Measurements from ENCODE around the gene SALL4.
"Not testable (repeated sequence)": the region's sequence is repeated elsewhere in the genome, so short reads cannot be mapped to it uniquely, and the experiment has no call there.

SALL4 gene

GRCh38 chr20:51802170-51802751, at the start of gene SALL4:
Gene SALL4, minus strand, starts transcription at chr20:51802521. Its CDS starts 113 bp downstream, at chr20:51802408.
- no peak for TF ChIP-seq POLR2A (IDR thresholded peaks at IDR 0.05; ENCODE audit: low read depth, low read length)
- DNase-seq (ENCODE audit: insufficient read length, low spot score) = no peak
- FAIRE-seq = no peak

GRCh38 chr20:51848346-51848745, 46.0 kb upstream of the SALL4 start:
- FAIRE-seq = no peak

GRCh38 chr20:51840865-51841264, 38.5 kb upstream of the SALL4 start:
- DNase-seq (ENCODE audit: insufficient read length, low spot score) (no peak), FAIRE-seq (no peak)
- TF ChIP-seq POLR2A (IDR thresholded peaks at IDR 0.05; ENCODE audit: low read depth, low read length) = no peak

More at GRCh38 chr20:51848346-51848745, 46.0 kb upstream of the SALL4 start:
- no peak for TF ChIP-seq POLR2A (IDR thresholded peaks at IDR 0.05; ENCODE audit: low read depth, low read length)
- DNase-seq (ENCODE audit: insufficient read length, low spot score) = no peak

- FAIRE-seq = no peak
- no peak for DNase-seq (ENCODE audit: insufficient read length, low spot score)
- TF ChIP-seq POLR2A (IDR thresholded peaks at IDR 0.05; ENCODE audit: low read depth, low read length) = no peak
Measured at GRCh38 chr20:51837876-51838420, 35.6 kb upstream of the SALL4 start.

GRCh38 chr20:51837436-51837835, 35.1 kb upstream of the SALL4 start:
- TF ChIP-seq POLR2A (IDR thresholded peaks at IDR 0.05; ENCODE audit: low read depth, low read length) = no peak
- no peak for DNase-seq (ENCODE audit: insufficient read length, low spot score)
- FAIRE-seq = no peak

- no peak for TF ChIP-seq POLR2A (IDR thresholded peaks at IDR 0.05; ENCODE audit: low read depth, low read length)
- no peak for DNase-seq (ENCODE audit: insufficient read length, low spot score)
- no peak for FAIRE-seq
Measured at GRCh38 chr20:51833326-51833725, 31.0 kb upstream of the SALL4 start.

- FAIRE-seq = no peak
- TF ChIP-seq POLR2A (IDR thresholded peaks at IDR 0.05; ENCODE audit: low read depth, low read length) = no peak
- DNase-seq (ENCODE audit: insufficient read length, low spot score) = no peak
Measured at GRCh38 chr20:51832276-51832675, 30.0 kb upstream of the SALL4 start.

GRCh38 chr20:51831866-51832265, 29.5 kb upstream of the SALL4 start:
- TF ChIP-seq POLR2A (IDR thresholded peaks at IDR 0.05; ENCODE audit: low read depth, low read length) = no peak
- FAIRE-seq = no peak

GRCh38 chr20:51830538-51830937, 28.2 kb upstream of the SALL4 start:
- DNase-seq (ENCODE audit: insufficient read length, low spot score) (no peak), FAIRE-seq (no peak)
- TF ChIP-seq POLR2A (IDR thresholded peaks at IDR 0.05; ENCODE audit: low read depth, low read length) = no peak

More at GRCh38 chr20:51831866-51832265, 29.5 kb upstream of the SALL4 start:
- DNase-seq (ENCODE audit: insufficient read length, low spot score) = no peak

GRCh38 chr20:51828762-51829161, 26.4 kb upstream of the SALL4 start:
- FAIRE-seq (no peak), DNase-seq (ENCODE audit: insufficient read length, low spot score) (no peak)
- no peak for TF ChIP-seq POLR2A (IDR thresholded peaks at IDR 0.05; ENCODE audit: low read depth, low read length)

GRCh38 chr20:51826372-51826771, 24.1 kb upstream of the SALL4 start:
- FAIRE-seq = no peak
- TF ChIP-seq POLR2A (IDR thresholded peaks at IDR 0.05; ENCODE audit: low read depth, low read length) = no peak
- no peak for DNase-seq (ENCODE audit: insufficient read length, low spot score)

- DNase-seq (ENCODE audit: insufficient read length, low spot score) = no peak
- no peak for FAIRE-seq
- TF ChIP-seq POLR2A (IDR thresholded peaks at IDR 0.05; ENCODE audit: low read depth, low read length) = no peak
Measured at GRCh38 chr20:51818479-51819008, 16.2 kb upstream of the SALL4 start.

- FAIRE-seq = not testable (repeated sequence)
Measured at GRCh38 chr20:51816856-51817255, 14.5 kb upstream of the SALL4 start.

GRCh38 chr20:51815383-51816076, 13.2 kb upstream of the SALL4 start:
- TF ChIP-seq POLR2A (IDR thresholded peaks at IDR 0.05; ENCODE audit: low read depth, low read length) = no peak
- FAIRE-seq (no peak), DNase-seq (ENCODE audit: insufficient read length, low spot score) (no peak)

More at GRCh38 chr20:51816856-51817255, 14.5 kb upstream of the SALL4 start:
- DNase-seq (ENCODE audit: insufficient read length, low spot score) = not testable (repeated sequence)

- TF ChIP-seq POLR2A (IDR thresholded peaks at IDR 0.05; ENCODE audit: low read depth, low read length) = no peak
- DNase-seq (ENCODE audit: insufficient read length, low spot score) (no peak), FAIRE-seq (no peak)
Measured at GRCh38 chr20:51812861-51813260, 10.5 kb upstream of the SALL4 start.
